ENCODE data around the gene USP9X. TPM values are rescaled to one million over a fixed set of nuclear protein-coding genes. Genes with fewer than 3 reads are reported as not detected.

USP9X gene, protein sequence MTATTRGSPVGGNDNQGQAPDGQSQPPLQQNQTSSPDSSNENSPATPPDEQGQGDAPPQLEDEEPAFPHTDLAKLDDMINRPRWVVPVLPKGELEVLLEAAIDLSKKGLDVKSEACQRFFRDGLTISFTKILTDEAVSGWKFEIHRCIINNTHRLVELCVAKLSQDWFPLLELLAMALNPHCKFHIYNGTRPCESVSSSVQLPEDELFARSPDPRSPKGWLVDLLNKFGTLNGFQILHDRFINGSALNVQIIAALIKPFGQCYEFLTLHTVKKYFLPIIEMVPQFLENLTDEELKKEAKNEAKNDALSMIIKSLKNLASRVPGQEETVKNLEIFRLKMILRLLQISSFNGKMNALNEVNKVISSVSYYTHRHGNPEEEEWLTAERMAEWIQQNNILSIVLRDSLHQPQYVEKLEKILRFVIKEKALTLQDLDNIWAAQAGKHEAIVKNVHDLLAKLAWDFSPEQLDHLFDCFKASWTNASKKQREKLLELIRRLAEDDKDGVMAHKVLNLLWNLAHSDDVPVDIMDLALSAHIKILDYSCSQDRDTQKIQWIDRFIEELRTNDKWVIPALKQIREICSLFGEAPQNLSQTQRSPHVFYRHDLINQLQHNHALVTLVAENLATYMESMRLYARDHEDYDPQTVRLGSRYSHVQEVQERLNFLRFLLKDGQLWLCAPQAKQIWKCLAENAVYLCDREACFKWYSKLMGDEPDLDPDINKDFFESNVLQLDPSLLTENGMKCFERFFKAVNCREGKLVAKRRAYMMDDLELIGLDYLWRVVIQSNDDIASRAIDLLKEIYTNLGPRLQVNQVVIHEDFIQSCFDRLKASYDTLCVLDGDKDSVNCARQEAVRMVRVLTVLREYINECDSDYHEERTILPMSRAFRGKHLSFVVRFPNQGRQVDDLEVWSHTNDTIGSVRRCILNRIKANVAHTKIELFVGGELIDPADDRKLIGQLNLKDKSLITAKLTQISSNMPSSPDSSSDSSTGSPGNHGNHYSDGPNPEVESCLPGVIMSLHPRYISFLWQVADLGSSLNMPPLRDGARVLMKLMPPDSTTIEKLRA (N-terminal part only)
- total RNA-seq (2014; rRNA removed; shearing (Covaris generic)) (32.2 and 38.0 TPM in 2 replicates), total RNA-seq (2022) (58.5 and 67.9 TPM in 2 replicates), Bru-seq, nascent RNA (percentile 88 among the genes with signal in this experiment), BruChase-seq, experiment 1, labeled RNA remaining after a 6-hour chase (percentile 87 among the genes with signal in this experiment), BruChase-seq, experiment 2, labeled RNA remaining after a 2-hour chase (percentile 82 among the genes with signal in this experiment)
- long read RNA-seq, full-length matches to known transcripts = 3 of 24 reads
- long read RNA-seq, partial matches to known transcripts = 16 of 24 reads
- long read RNA-seq, other reads (novel, unspliced or antisense) = 5 of 24 reads

DNA sequence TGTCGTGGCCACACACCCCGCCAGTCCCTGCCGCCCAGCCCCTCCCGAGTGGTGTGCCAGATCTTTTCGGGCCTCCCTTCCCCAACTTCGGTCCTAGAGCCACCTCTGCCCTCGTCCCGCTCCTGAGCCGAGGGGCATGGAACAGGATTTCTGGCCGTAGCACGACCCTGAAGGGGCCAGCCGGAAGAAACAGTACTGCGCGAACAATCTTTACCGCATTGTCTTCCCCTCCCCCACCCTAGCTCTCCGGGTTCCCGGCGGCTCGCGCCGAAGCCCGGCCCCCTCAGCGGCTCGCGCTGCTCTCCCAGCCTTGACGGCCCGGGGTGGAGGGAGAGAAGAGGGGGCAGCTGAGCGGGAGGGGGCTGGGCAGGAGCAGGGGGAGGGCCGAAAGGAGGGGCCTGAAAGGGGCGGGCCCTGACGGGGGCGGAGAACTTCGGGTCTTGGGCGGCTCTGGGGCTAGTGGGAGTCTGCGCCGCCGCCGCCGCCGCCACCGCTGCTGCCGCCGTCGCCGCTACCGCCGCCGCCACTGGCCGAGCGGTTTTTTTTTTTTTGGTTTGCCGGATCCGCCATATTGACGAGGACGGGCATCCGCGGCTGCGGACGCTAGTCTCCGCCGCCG is at the start of gene USP9X:
Gene USP9X, plus strand, starts transcription at position 553 of the 619 bp plus-strand sequence. CDS start 38,184 bp downstream, outside the sequence.
- DNase-seq (ENCODE audit: low spot score) = peak; percentile 87
- H3K79me2 ChIP-seq (ENCODE audit: insufficient read depth, low read depth, low read length) = peaks cover 50% of the 10 kb centered on the region
- H3K36me3 ChIP-seq (ENCODE audit: insufficient read depth, low read length) = peaks cover 20% of the 10 kb centered on the region
- H2AFZ ChIP-seq (ENCODE audit: low read length) = peak within 1 kb of the TSS; percentile 88; the same call in 1 of the 2 replicates
- H3K4me2 ChIP-seq (ENCODE audit: low read length) = peak within 1 kb of the TSS; percentile 84
- peaks cover 39% of the 10 kb centered on the region for H3K4me1 ChIP-seq (ENCODE audit: insufficient read depth, low read length, poor library complexity, severe bottlenecking)
- ChIA-PET POLR2A (interaction anchor here (0.6 to 1.6 kb wide), 5 partner anchors 30 to 376 kb away, joined by 3 to 6 read pairs (median 4); partner anchors contain the start of gene DDX3X), CTCF (ENCODE audit: unreplicated experiment) (interaction anchor here (0.6 kb wide), 1 partner anchor 11 kb away, joined by 4 read pairs; no protein-coding TSS in a partner anchor)
- H3K27ac ChIP-seq (ENCODE audit: low read depth, low read length, poor library complexity, severe bottlenecking) = peak within 1 kb of the TSS; percentile 95
- no TSS peak for BruUV-seq (replicated peaks)
- H4K20me1 ChIP-seq (ENCODE audit: insufficient read depth, low read length) = peaks cover 22% of the 10 kb centered on the region
- TF ChIP-seq EZH2phosphoT487 (IDR thresholded peaks at IDR 0.05; ENCODE audit: borderline replicate concordance, low read depth, low read length) = no peak
- TF ChIP-seq, protein P1, sequence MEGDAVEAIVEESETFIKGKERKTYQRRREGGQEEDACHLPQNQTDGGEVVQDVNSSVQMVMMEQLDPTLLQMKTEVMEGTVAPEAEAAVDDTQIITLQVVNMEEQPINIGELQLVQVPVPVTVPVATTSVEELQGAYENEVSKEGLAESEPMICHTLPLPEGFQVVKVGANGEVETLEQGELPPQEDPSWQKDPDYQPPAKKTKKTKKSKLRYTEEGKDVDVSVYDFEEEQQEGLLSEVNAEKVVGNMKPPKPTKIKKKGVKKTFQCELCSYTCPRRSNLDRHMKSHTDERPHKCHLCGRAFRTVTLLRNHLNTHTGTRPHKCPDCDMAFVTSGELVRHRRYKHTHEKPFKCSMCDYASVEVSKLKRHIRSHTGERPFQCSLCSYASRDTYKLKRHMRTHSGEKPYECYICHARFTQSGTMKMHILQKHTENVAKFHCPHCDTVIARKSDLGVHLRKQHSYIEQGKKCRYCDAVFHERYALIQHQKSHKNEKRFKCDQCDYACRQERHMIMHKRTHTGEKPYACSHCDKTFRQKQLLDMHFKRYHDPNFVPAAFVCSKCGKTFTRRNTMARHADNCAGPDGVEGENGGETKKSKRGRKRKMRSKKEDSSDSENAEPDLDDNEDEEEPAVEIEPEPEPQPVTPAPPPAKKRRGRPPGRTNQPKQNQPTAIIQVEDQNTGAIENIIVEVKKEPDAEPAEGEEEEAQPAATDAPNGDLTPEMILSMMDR (conservative IDR thresholded peaks at IDR 0.05; ENCODE audit: low read length) = no peak
- H3K4me3 ChIP-seq (ENCODE audit: low read depth, low read length, poor library complexity, severe bottlenecking) = peak within 1 kb of the TSS; percentile 97
- intact Hi-C loops (cut with micrococcal nuclease; ENCODE audit: unreplicated experiment) = loop anchor here (2.0 to 10.0 kb wide), 5 partner anchors 30 to 500 kb away; partner anchors contain the start of genes ATP6AP2, CXorf38 and DDX3X
- H3K9me3 ChIP-seq (ENCODE audit: low read length) = no peaks in the 10 kb centered on the region
- H3K9me2 ChIP-seq (ENCODE audit: insufficient read depth, low read length) = no peaks in the 10 kb centered on the region

DNA sequence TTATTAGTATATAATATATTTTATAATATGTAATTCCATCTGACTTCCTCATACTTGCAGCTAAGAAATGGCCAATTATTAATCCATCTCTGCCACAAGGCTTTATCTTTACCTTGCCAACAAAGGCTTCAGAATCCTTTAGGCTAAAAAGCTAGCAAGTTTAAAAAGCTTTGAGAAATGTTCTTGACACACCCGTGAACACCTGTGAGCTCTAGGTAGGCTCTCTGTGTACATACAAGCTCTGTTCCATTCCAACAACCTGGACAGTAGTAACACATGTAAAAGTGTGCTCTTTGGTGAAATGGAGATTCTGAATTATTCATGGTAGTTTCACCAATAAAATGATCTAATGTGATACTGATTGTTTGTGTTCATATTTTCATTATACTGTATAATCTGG is 49.7 kb upstream of the USP9X start:
- DNase-seq (ENCODE audit: low spot score) = no peak
- Histone ChIP-seq H3K36me3 (ENCODE audit: insufficient read depth, low read length) (no peaks in the 10 kb centered on the region), H3K79me2 (ENCODE audit: insufficient read depth, low read depth, low read length) (no peaks in the 10 kb centered on the region), H3K9me2 (ENCODE audit: insufficient read depth, low read length) (no peaks in the 10 kb centered on the region), H3K4me3 (ENCODE audit: low read depth, low read length, poor library complexity, severe bottlenecking) (no peak overlapping the region), H2AFZ (ENCODE audit: low read length) (no peak overlapping the region), H3K4me2 (ENCODE audit: low read length) (no peak overlapping the region), H3K9me3 (ENCODE audit: low read length) (no peaks in the 10 kb centered on the region), H4K20me1 (ENCODE audit: insufficient read depth, low read length) (no peaks in the 10 kb centered on the region), H3K27ac (ENCODE audit: low read depth, low read length, poor library complexity, severe bottlenecking) (no peak overlapping the region), H3K4me1 (ENCODE audit: insufficient read depth, low read length, poor library complexity, severe bottlenecking) (no peaks in the 10 kb centered on the region)
- BruUV-seq (replicated peaks) = no TSS peak
- intact Hi-C loops (cut with micrococcal nuclease; ENCODE audit: unreplicated experiment) = no loop called here
- CTCF ChIA-PET (ENCODE audit: unreplicated experiment) = no interaction called here
- POLR2A ChIA-PET = interaction anchor here (0.6 kb wide), 1 partner anchor 476 kb away, joined by 8 read pairs; no protein-coding TSS in a partner anchor
- no peak for TF ChIP-seq EZH2phosphoT487 (IDR thresholded peaks at IDR 0.05; ENCODE audit: borderline replicate concordance, low read depth, low read length)
- TF ChIP-seq, protein P1 (conservative IDR thresholded peaks at IDR 0.05; ENCODE audit: low read length) = no peak
